Measurements from ENCODE around the gene TEX2.

TEX2 gene

GRCh38 chr17:64150237-64151015 lies 112.6 kb downstream of the TEX2 start:
- 0 out of 2 replicates have a peak, but pooled peaks cover 3% of the 10 kb centered on the region for H3K4me1 ChIP-seq (ENCODE audit: insufficient read depth, low read length)
- H3K27ac ChIP-seq (ENCODE audit: low read length) = no peak overlapping the region
- H3K36me3 ChIP-seq (ENCODE audit: insufficient read depth, low read depth, low read length) = peaks cover 35% of the 10 kb centered on the region
- H3K4me3 ChIP-seq (ENCODE audit: low read length) = no peak overlapping the region
- no peaks in the 10 kb centered on the region for H3K27me3 ChIP-seq (ENCODE audit: insufficient read depth, low read length)
- H3K9ac ChIP-seq (ENCODE audit: low read depth, low read length) = no peak overlapping the region
- H3K9me3 ChIP-seq (ENCODE audit: insufficient read depth, low read depth, low read length) = no peaks in the 10 kb centered on the region

GRCh38 chr17:64149196-64149595 lies 113.9 kb downstream of the TEX2 start:
- Histone ChIP-seq H3K27me3 (ENCODE audit: insufficient read depth, low read length) (no peaks in the 10 kb centered on the region), H3K27ac (ENCODE audit: low read length) (no peak overlapping the region), H3K9ac (ENCODE audit: low read depth, low read length) (no peak overlapping the region), H3K36me3 (ENCODE audit: insufficient read depth, low read depth, low read length) (peaks cover 35% of the 10 kb centered on the region), H3K9me3 (ENCODE audit: insufficient read depth, low read depth, low read length) (no peaks in the 10 kb centered on the region), H3K4me3 (ENCODE audit: low read length) (no peak overlapping the region), H3K4me1 (ENCODE audit: insufficient read depth, low read length) (0 out of 2 replicates have a peak, but pooled peaks cover 6% of the 10 kb centered on the region)

DNA sequence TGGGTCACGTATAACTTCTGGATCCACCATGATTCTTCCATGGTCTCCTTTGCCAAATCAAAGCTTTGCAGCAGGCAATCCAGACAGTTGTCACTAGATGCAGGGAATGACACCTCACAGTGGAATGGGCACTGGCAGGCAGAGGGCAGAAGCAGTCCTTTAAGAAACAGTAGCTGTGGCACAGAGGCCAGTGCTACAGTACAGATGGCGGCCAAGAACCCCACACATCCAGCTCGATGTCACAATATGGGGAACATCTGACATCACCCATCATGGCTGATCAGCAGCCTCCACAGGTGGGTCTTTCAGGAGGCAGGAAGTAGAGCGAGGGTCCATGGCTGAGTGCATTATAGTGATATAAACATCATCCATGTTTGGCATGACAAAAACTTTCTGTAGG lies 114.4 kb downstream of the TEX2 start:
- Histone ChIP-seq H3K9ac (ENCODE audit: low read depth, low read length) (no peak overlapping the region; the same call in 1 of the 2 replicates), H3K27ac (ENCODE audit: low read length) (no peak overlapping the region), H3K27me3 (ENCODE audit: insufficient read depth, low read length) (no peaks in the 10 kb centered on the region), H3K4me1 (ENCODE audit: insufficient read depth, low read length) (0 out of 2 replicates have a peak, but pooled peaks cover 6% of the 10 kb centered on the region), H3K4me3 (ENCODE audit: low read length) (no peak overlapping the region), H3K36me3 (ENCODE audit: insufficient read depth, low read depth, low read length) (peaks cover 35% of the 10 kb centered on the region), H3K9me3 (ENCODE audit: insufficient read depth, low read depth, low read length) (no peaks in the 10 kb centered on the region)

DNA sequence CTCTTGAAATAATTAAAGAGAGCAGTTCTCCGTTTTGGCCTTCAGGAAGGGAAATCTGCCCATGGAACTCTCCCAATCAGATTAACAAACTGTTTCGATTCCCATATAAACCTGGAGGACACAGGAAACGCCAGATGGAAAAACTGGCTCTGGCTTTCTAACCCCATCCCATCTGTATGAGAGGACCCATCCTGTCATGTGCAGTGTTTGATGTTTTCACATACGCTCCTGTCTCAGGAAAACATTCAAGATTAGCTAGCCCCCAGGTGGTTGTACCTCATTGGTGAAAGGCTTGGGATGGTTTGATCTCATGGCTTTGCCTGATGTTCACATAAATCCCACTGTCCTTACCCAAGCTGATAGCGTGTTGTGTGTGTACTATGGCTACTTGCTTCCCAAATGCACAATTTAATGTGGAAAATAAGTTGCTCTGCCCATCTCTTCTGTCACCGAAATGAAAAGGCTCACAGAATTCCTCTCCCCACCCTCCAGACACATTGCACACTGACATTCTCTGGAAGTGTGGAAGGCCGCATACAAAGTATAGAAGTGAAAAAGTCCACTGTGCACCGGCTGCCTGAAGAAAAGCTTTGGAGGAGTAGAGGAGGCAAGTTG lies 114.9 kb downstream of the TEX2 start:
- H3K36me3 ChIP-seq (ENCODE audit: insufficient read depth, low read depth, low read length) = peaks cover 35% of the 10 kb centered on the region
- 0 out of 2 replicates have a peak, but pooled peaks cover 6% of the 10 kb centered on the region for H3K4me1 ChIP-seq (ENCODE audit: insufficient read depth, low read length)
- no peak overlapping the region for H3K27ac ChIP-seq (ENCODE audit: low read length)
- no peaks in the 10 kb centered on the region for H3K27me3 ChIP-seq (ENCODE audit: insufficient read depth, low read length)
- H3K4me3 ChIP-seq (ENCODE audit: low read length) = no peak overlapping the region
- no peaks in the 10 kb centered on the region for H3K9me3 ChIP-seq (ENCODE audit: insufficient read depth, low read depth, low read length)
- peak overlapping the region; percentile 99; the same call in 1 of the 2 replicates for H3K9ac ChIP-seq (ENCODE audit: low read depth, low read length)

GRCh38 chr17:64147110-64148016 lies 115.7 kb downstream of the TEX2 start:
- Histone ChIP-seq H3K27ac (ENCODE audit: low read length) (peak overlapping the region; percentile 94), H3K36me3 (ENCODE audit: insufficient read depth, low read depth, low read length) (peaks cover 29% of the 10 kb centered on the region), H3K27me3 (ENCODE audit: insufficient read depth, low read length) (no peaks in the 10 kb centered on the region), H3K4me1 (ENCODE audit: insufficient read depth, low read length) (0 out of 2 replicates have a peak, but pooled peaks cover 6% of the 10 kb centered on the region), H3K4me3 (ENCODE audit: low read length) (peak overlapping the region; percentile 91), H3K9ac (ENCODE audit: low read depth, low read length) (peak overlapping the region; percentile 99), H3K9me3 (ENCODE audit: insufficient read depth, low read depth, low read length) (no peaks in the 10 kb centered on the region)

DNA sequence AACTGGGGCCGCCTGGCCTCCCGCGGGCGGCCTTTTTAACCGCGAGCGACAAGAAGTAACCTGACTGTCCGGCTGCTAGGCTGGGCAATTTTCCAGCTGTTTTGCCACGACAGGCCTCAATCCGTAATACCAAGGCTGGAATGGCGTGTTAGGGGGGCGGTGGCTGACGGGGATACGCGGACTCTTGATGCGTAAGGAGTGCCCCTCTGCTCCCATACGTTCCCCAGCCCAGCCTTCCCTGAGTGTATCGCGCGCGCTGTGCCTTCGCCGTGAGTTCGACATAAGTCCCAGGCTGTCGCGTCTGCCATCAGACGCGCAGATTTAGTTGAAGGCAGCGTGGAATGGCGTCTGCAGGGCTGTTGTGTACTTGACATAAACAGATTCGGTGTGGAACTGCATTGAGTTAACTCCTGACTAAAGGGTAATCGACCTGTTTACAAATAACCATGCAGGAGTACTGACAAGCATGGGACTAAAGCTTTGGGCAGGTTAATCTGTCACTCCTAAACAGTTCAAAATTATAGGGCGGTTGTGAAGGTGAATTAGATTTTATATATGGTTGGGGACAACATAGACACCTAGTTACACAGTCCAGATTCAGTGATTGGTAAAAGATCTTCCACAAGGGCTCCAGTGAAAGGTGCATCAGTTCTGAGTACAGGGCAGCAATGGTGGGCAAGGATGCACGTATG lies 116.5 kb downstream of the TEX2 start:
- no peaks in the 10 kb centered on the region for H3K27me3 ChIP-seq (ENCODE audit: insufficient read depth, low read length)
- peak overlapping the region; percentile 99 for H3K9ac ChIP-seq (ENCODE audit: low read depth, low read length)
- H3K4me3 ChIP-seq (ENCODE audit: low read length) = peak overlapping the region; percentile 91
- no peaks in the 10 kb centered on the region for H3K9me3 ChIP-seq (ENCODE audit: insufficient read depth, low read depth, low read length)
- 0 out of 2 replicates have a peak, but pooled peaks cover 6% of the 10 kb centered on the region for H3K4me1 ChIP-seq (ENCODE audit: insufficient read depth, low read length)
- H3K27ac ChIP-seq (ENCODE audit: low read length) = peak overlapping the region; percentile 94
- peaks cover 23% of the 10 kb centered on the region for H3K36me3 ChIP-seq (ENCODE audit: insufficient read depth, low read depth, low read length)

DNA sequence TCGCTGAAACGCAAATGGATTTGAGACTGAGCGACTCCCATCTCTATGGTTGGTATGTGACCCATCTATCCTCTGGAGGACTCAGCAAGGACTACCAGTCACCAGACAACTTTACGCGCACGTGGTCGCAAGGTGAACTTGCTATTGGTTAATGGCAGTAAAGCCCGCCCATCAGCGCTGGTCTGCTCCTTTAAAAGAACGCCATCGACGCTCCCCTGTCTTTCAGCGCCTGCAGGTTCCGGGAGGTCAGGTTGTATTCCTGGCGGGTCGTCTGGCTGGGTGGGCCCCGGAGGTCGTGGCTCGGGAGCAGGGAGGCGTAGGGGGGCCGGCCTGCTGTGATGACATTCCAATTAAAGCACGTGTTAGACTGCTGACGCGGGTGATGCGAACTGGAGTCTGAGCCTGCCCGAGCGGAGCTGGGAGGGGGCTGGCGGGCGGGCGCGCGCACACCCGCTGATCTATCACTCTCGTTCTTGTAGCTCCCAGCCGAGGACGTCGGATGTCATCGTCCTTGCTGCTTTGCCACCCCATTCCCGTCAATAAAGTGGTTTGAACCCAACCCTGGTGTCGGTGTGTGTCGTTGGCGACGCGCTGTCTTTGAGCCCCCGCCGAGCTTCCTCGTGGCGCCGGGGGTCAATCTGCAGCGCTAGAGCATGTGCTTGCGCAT lies 117.2 kb downstream of the TEX2 start:
- Histone ChIP-seq H3K4me1 (ENCODE audit: insufficient read depth, low read length) (0 out of 2 replicates have a peak, but pooled peaks cover 6% of the 10 kb centered on the region), H3K27me3 (ENCODE audit: insufficient read depth, low read length) (no peaks in the 10 kb centered on the region), H3K9me3 (ENCODE audit: insufficient read depth, low read depth, low read length) (no peaks in the 10 kb centered on the region), H3K4me3 (ENCODE audit: low read length) (peak overlapping the region; percentile 91), H3K9ac (ENCODE audit: low read depth, low read length) (peak overlapping the region; percentile 99), H3K27ac (ENCODE audit: low read length) (peak overlapping the region; percentile 94), H3K36me3 (ENCODE audit: insufficient read depth, low read depth, low read length) (peaks cover 23% of the 10 kb centered on the region)

GRCh38 chr17:64145375-64145750 lies 117.7 kb downstream of the TEX2 start:
- Histone ChIP-seq H3K4me3 (ENCODE audit: low read length) (peak overlapping the region; percentile 91), H3K27me3 (ENCODE audit: insufficient read depth, low read length) (no peaks in the 10 kb centered on the region), H3K36me3 (ENCODE audit: insufficient read depth, low read depth, low read length) (peaks cover 20% of the 10 kb centered on the region), H3K27ac (ENCODE audit: low read length) (peak overlapping the region; percentile 42), H3K9me3 (ENCODE audit: insufficient read depth, low read depth, low read length) (no peaks in the 10 kb centered on the region), H3K9ac (ENCODE audit: low read depth, low read length) (peak overlapping the region; percentile 86; the same call in 1 of the 2 replicates), H3K4me1 (ENCODE audit: insufficient read depth, low read length) (0 out of 2 replicates have a peak, but pooled peaks cover 6% of the 10 kb centered on the region)

DNA sequence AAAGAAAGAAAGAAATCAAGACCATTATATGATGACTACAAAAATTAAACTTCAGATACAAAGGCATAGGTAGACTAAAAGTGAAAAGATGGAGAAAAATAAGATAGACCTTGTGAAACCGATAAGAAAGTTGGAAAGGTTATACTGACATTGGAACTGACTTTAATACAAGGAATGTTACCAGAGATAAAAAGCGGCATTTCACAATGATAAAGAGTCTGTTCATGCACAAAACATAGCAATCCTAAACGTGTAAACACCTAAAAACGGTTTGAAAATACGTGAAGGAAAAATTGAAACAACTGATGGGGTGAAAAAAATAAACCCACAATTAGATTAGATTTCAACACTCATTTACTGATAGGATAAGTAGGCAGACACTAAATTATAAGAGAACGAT lies 123.5 kb downstream of the TEX2 start:
- Histone ChIP-seq H3K4me3 (ENCODE audit: low read length) (no peak overlapping the region), H3K9me3 (ENCODE audit: insufficient read depth, low read depth, low read length) (no peaks in the 10 kb centered on the region), H3K27ac (ENCODE audit: low read length) (no peak overlapping the region), H3K27me3 (ENCODE audit: insufficient read depth, low read length) (no peaks in the 10 kb centered on the region), H3K9ac (ENCODE audit: low read depth, low read length) (no peak overlapping the region), H3K36me3 (ENCODE audit: insufficient read depth, low read depth, low read length) (no peaks in the 10 kb centered on the region), H3K4me1 (ENCODE audit: insufficient read depth, low read length) (no peaks in the 10 kb centered on the region)

- no peaks in the 10 kb centered on the region for H3K9me3 ChIP-seq (ENCODE audit: insufficient read depth, low read depth, low read length)
- H3K9ac ChIP-seq (ENCODE audit: low read depth, low read length) = no peak overlapping the region
- no peak overlapping the region for H3K4me3 ChIP-seq (ENCODE audit: low read length)
- H3K4me1 ChIP-seq (ENCODE audit: insufficient read depth, low read length) = no peaks in the 10 kb centered on the region
- no peaks in the 10 kb centered on the region for H3K36me3 ChIP-seq (ENCODE audit: insufficient read depth, low read depth, low read length)
- no peak overlapping the region for H3K27ac ChIP-seq (ENCODE audit: low read length)
- no peaks in the 10 kb centered on the region for H3K27me3 ChIP-seq (ENCODE audit: insufficient read depth, low read length)
These were observed 124.6 kb downstream of the TEX2 start for GRCh38 chr17:64138441-64138840.
